ENCODE measurements around the gene SHH. TPM values are rescaled to one million over a fixed set of nuclear protein-coding genes. Genes with fewer than 3 reads are reported as not detected.

SHH gene
- polyA plus RNA-seq, 3 donors, result not detected

- Mint-ChIP-seq H3K27me3 (ENCODE audit: low read depth in 3 of 3) (peaks cover 21 to 25% (median 21%) of the 10 kb centered on the region in 3 donors), H3K9me3 (peaks cover 0 to 3% (median 0%) of the 10 kb centered on the region in 7 donors), H3K36me3 (no peaks in the 10 kb centered on the region), H3K27ac (no peak overlapping the region), H3K4me1 (no peaks in the 10 kb centered on the region), H3K4me3 (no peak overlapping the region)
- H3K4me2 ChIP-seq (replicated peaks; ENCODE audit: extremely low read depth, low read length, poor library complexity, severe bottlenecking), result no peak overlapping the region
- H3K9me3 ChIP-seq (replicated peaks in 1 of 2; ENCODE audit: control insufficient read depth in 1 of 2, insufficient read depth in 1 of 2, low read length in 2 of 2), result no peaks in the 10 kb centered on the region
- H3K4me1 ChIP-seq (ENCODE audit: control insufficient read depth in 1 of 2, insufficient read depth in 2 of 2, low read length in 2 of 2), result no peaks in the 10 kb centered on the region
- TF ChIP-seq CTCF (IDR thresholded peaks at IDR 0.05), result no peak
- no peak overlapping the region for H3K4me3 ChIP-seq (replicated peaks in 1 of 3; ENCODE audit: low read depth in 2 of 3, low read length in 3 of 3)
- H3K36me3 ChIP-seq (replicated peaks in 1 of 2; ENCODE audit: control insufficient read depth in 1 of 2, insufficient read depth in 2 of 2, low read length in 2 of 2), result no peaks in the 10 kb centered on the region
- no peaks in the 10 kb centered on the region for H3K27me3 ChIP-seq (ENCODE audit: control insufficient read depth in 2 of 2, insufficient read depth in 2 of 2, low read length in 2 of 2)
- H2AFZ ChIP-seq (ENCODE audit: insufficient read depth, low read depth, low read length, poor library complexity, severe bottlenecking), result no peak overlapping the region
- DNase-seq, result no peak
- H3K27ac ChIP-seq (ENCODE audit: low read depth in 1 of 2, low read length in 2 of 2), result no peak overlapping the region
- H3K9ac ChIP-seq (ENCODE audit: insufficient read depth, low read length, poor library complexity, severe bottlenecking), result no peak overlapping the region
- 95% methylated on average over 4 of the region's 17 CpGs for WGBS (ENCODE audit: insufficient coverage)
- intact Hi-C loops (cut with micrococcal nuclease), result no loop called here
- no peaks in the 10 kb centered on the region for H4K20me1 ChIP-seq (ENCODE audit: insufficient read depth, low read length)
- H3K79me2 ChIP-seq (ENCODE audit: insufficient read depth, low read length), result no peaks in the 10 kb centered on the region
These were observed 12.1 kb upstream of the SHH start for GRCh38 chr7:155824227-155824886.

GRCh38 chr7:155821851-155822250 is 9.6 kb upstream of the SHH start:
- no peaks in the 10 kb centered on the region for H3K4me1 ChIP-seq (ENCODE audit: control insufficient read depth in 1 of 2, insufficient read depth in 2 of 2, low read length in 2 of 2)
- no peaks in the 10 kb centered on the region for H3K79me2 ChIP-seq (ENCODE audit: insufficient read depth, low read length)
- peaks cover 8 to 10% of the 10 kb centered on the region in 2 donors for H3K9me3 ChIP-seq (replicated peaks in 1 of 2; ENCODE audit: control insufficient read depth in 1 of 2, insufficient read depth in 1 of 2, low read length in 2 of 2)
- no peaks in the 10 kb centered on the region for H3K27me3 ChIP-seq (ENCODE audit: control insufficient read depth in 2 of 2, insufficient read depth in 2 of 2, low read length in 2 of 2)
- Mint-ChIP-seq H3K9me3 (peaks cover under 1 to 7% (median 3%) of the 10 kb centered on the region in 7 donors), H3K36me3 (no peaks in the 10 kb centered on the region), H3K4me1 (no peaks in the 10 kb centered on the region), H3K27me3 (ENCODE audit: low read depth in 3 of 3) (peaks cover 23 to 29% (median 25%) of the 10 kb centered on the region in 3 donors), H3K4me3 (no peak overlapping the region), H3K27ac (no peak overlapping the region)
- no peak overlapping the region for H3K4me2 ChIP-seq (replicated peaks; ENCODE audit: extremely low read depth, low read length, poor library complexity, severe bottlenecking)
- H3K27ac ChIP-seq (ENCODE audit: low read depth in 1 of 2, low read length in 2 of 2), result no peak overlapping the region
- no peaks in the 10 kb centered on the region for H4K20me1 ChIP-seq (ENCODE audit: insufficient read depth, low read length)
- H3K4me3 ChIP-seq (replicated peaks in 1 of 3; ENCODE audit: low read depth in 2 of 3, low read length in 3 of 3), result no peak overlapping the region
- intact Hi-C loops (cut with micrococcal nuclease), result no loop called here
- H3K9ac ChIP-seq (ENCODE audit: insufficient read depth, low read length, poor library complexity, severe bottlenecking), result no peak overlapping the region
- H2AFZ ChIP-seq (ENCODE audit: insufficient read depth, low read depth, low read length, poor library complexity, severe bottlenecking), result no peak overlapping the region
- DNase-seq, result no peak
- WGBS (ENCODE audit: insufficient coverage), result 87% methylated on average over 7 of the region's 11 CpGs
- no peak for TF ChIP-seq CTCF (IDR thresholded peaks at IDR 0.05)
- H3K36me3 ChIP-seq (replicated peaks in 1 of 2; ENCODE audit: control insufficient read depth in 1 of 2, insufficient read depth in 2 of 2, low read length in 2 of 2), result no peaks in the 10 kb centered on the region
